LNCaP clone FGC (cell line): ENCODE results near the gene PCDHGA1.

Experiments
- DNase-seq: peaks from one replicate; pipeline ENCODE4 v3.0.0-alpha.2; 2011; ENCODE audit warnings: low read depth
- H3K4me3 ChIP-seq: 2 replicates; pipeline ENCODE4 v1.5.1; 2011; ENCODE audit warnings: mild to moderate bottlenecking, low read depth, low read length, control low read depth
- CTCF ChIP-seq: IDR thresholded peaks from 2 replicates; pipeline ENCODE4 v1.5.1; 2012; ENCODE audit warnings: mild to moderate bottlenecking; ENCODE audit not compliant: control insufficient read depth, insufficient read depth; ENCODE audit errors: extremely low read depth

The PCDHGA1 gene

GRCh38 chr5:141465351-141465750 is 135.0 kb downstream of the PCDHGA1 start:
- no peak overlapping the region for H3K4me3 ChIP-seq
- TF ChIP-seq CTCF = no peak
- no peak for DNase-seq

DNA sequence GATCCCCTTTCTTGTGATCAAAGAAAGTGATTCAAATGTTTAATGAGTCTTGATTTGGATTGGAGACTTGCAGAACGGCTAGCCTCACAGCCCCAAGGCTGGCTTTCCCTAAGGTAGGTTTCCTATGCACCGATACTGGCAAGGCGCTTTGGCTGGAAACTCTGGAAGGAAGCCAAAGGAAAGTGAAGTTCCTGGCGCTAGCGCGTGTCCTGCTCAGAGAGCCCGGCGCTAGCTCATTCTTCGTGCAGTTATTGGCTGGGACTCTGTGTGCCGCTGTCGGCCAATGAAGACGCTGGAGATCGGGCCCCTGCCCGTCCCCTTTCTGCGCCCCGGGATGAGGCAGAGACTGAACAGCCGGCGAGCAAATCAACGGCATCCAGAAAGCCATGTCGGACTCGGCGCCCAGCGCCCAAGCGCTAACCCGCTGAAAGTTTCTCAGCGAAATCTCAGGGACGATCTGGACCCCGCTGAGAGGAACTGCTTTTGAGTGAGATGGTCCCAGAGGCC is 145.4 kb downstream of the PCDHGA1 start, which contains the start of gene PCDHGC3:
PCDHGC3 (plus strand) TSS at position 342 of the 507 bp plus-strand sequence; CDS start at position 493, 151 bp downstream.
- peak; percentile 24 for TF ChIP-seq CTCF
- H3K4me3 ChIP-seq = peak within 1 kb of the TSS; percentile 56
- DNase-seq = peak; percentile 87

DNA sequence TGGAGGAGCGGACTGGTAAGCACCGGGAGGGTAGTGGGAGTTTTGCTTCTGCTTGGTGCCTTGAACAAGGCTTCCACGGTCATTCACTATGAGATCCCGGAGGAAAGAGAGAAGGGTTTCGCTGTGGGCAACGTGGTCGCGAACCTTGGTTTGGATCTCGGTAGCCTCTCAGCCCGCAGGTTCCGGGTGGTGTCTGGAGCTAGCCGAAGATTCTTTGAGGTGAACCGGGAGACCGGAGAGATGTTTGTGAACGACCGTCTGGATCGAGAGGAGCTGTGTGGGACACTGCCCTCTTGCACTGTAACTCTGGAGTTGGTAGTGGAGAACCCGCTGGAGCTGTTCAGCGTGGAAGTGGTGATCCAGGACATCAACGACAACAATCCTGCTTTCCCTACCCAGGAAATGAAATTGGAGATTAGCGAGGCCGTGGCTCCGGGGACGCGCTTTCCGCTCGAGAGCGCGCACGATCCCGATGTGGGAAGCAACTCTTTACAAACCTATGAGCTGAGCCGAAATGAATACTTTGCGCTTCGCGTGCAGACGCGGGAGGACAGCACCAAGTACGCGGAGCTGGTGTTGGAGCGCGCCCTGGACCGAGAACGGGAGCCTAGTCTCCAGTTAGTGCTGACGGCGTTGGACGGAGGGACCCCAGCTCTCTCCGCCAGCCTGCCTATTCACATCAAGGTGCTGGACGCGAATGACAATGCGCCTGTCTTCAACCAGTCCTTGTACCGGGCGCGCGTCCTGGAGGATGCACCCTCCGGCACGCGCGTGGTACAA is 146.0 kb downstream of the PCDHGA1 start:
- H3K4me3 ChIP-seq = peak overlapping the region; percentile 56
- no peak for TF ChIP-seq CTCF
- DNase-seq = no peak

GRCh38 chr5:141477044-141477575 is 146.8 kb downstream of the PCDHGA1 start:
- TF ChIP-seq CTCF = no peak
- peak overlapping the region; percentile 56 for H3K4me3 ChIP-seq

GRCh38 chr5:141477815-141478214 is 147.5 kb downstream of the PCDHGA1 start:
- H3K4me3 ChIP-seq = no peak overlapping the region
- no peak for DNase-seq
- no peak for TF ChIP-seq CTCF

More at GRCh38 chr5:141477044-141477575, 146.8 kb downstream of the PCDHGA1 start:
- DNase-seq = no peak

DNA sequence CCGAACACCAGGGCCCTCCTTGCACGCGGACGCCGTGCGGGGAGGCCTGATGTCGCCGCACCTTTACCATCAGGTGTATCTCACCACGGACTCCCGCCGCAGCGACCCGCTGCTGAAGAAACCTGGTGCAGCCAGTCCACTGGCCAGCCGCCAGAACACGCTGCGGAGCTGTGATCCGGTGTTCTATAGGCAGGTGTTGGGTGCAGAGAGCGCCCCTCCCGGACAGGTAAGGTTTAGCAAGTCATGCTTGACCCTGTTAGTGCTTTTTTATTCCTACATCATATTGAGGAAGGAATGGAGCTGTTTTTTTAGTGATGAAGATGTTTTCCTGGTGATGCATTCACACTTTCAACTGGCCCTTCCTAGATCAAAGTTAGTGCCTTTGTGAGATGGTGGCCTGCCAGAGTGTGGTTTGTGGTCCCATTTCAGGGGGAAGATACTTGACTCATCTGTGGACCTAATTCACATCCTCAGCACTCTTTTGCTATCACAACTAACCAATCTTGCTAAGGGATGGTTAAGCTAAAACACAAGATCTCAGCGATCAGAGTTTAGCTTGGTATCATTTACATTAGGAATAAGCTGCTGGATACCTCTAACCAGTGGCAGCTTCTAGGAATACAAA is 148.1 kb downstream of the PCDHGA1 start:
- no peak for DNase-seq
- no peak for TF ChIP-seq CTCF

More for the DNA sequence above, 148.1 kb downstream of the PCDHGA1 start:
- H3K4me3 ChIP-seq = no peak overlapping the region
